Panc1 (cell line): ENCODE measurements around the gene IL19. TPM values are rescaled to one million over a fixed set of nuclear protein-coding genes. Genes with fewer than 3 reads are reported as not detected.

ENCODE experiments used
- ATAC-seq: fragments of 200-7000 bp; cut with Tn5 transposase; 2 replicates; pipeline ENCODE4 v1.9.1; 2020; ENCODE audit warnings: mild to moderate bottlenecking, moderate library complexity
- BruUV-seq: library from RNA; stranded (reverse); fragments of 400-500 nt; replicated peaks from 2 replicates; lab custom pipeline; 2021; lab: Mats Ljungman, UMichigan
- CTCF ChIA-PET: fragments of 300-600 bp; sonication (Branson Sonifier 250); formaldehyde crosslinking; loops from one replicate; lab custom pipeline; 2022; ENCODE audit warnings: antibody characterized with exemption; lab: Charles Lee
- POLR2A ChIA-PET: fragments of 300-600 bp; sonication (Branson Sonifier 250); formaldehyde crosslinking; loops from one replicate; lab custom pipeline; 2022; ENCODE audit warnings: antibody characterized with exemption; lab: Charles Lee
- DNase-seq: peaks from one replicate; pipeline ENCODE4 v3.0.0-alpha.2; 2010; ENCODE audit warnings: low read depth, low spot score
- H3K27ac ChIP-seq: 2 replicates; pipeline ENCODE4 v1.5.1; 2011; ENCODE audit warnings: mild to moderate bottlenecking, low read length, inconsistent platforms
- H3K27me3 ChIP-seq: fragments of 200-500 bp; sonication (Bioruptor generic); 2 replicates; pipeline ENCODE4 v1.6.0; 2014; ENCODE audit warnings: low read length, inconsistent platforms; ENCODE audit not compliant: control insufficient read depth, insufficient read depth
- H3K36me3 ChIP-seq: fragments of 200-500 bp; sonication (Bioruptor generic); 2 replicates; pipeline ENCODE4 v1.5.1; 2014; ENCODE audit warnings: inconsistent platforms, mild to moderate bottlenecking, low read length, moderate library complexity; ENCODE audit not compliant: control insufficient read depth, insufficient read depth
- H3K4me1 ChIP-seq: 2 replicates; pipeline ENCODE4 v1.5.1; 2011; ENCODE audit warnings: inconsistent platforms, mild to moderate bottlenecking, low read length, moderate library complexity; ENCODE audit not compliant: control insufficient read depth, insufficient read depth
- H3K4me3 ChIP-seq, 2 experiments: 2 replicates each; pipeline ENCODE4 v1.5.1; 2011 to 2012; ENCODE audit warnings: low read depth in 2 of 2, low read length in 2 of 2, mild to moderate bottlenecking in 2 of 2, inconsistent platforms in 1 of 2, moderate library complexity in 1 of 2
- H3K9me3 ChIP-seq: fragments of 200-500 bp; sonication (Bioruptor generic); 2 replicates; pipeline ENCODE4 v1.5.1; 2014; ENCODE audit warnings: low read depth, mild to moderate bottlenecking, inconsistent platforms, low read length, moderate library complexity; ENCODE audit not compliant: control insufficient read depth, insufficient read depth
- POLR2AphosphoS5 ChIP-seq: IDR thresholded peaks from 2 replicates; pipeline ENCODE4 v1.6.1; 2012; ENCODE audit warnings: mild to moderate bottlenecking, low read depth, low read length, moderate library complexity
- SIN3A ChIP-seq: IDR thresholded peaks from 2 replicates; pipeline ENCODE4 v1.6.1; 2012; ENCODE audit warnings: low read depth, mild to moderate bottlenecking, low read length, moderate library complexity, borderline replicate concordance; ENCODE audit not compliant: insufficient read depth
- TCF7L2 ChIP-seq: IDR thresholded peaks from 2 replicates; pipeline ENCODE4 v1.6.1; 2011; ENCODE audit warnings: mild to moderate bottlenecking, low read depth, low read length, inconsistent platforms
- in situ Hi-C: cut with HindIII; loops from 2 replicates; pipeline ENCODE4 v1.10.0; 2016; ENCODE audit warnings: low sequenced_read_pairs, low pct_unique_long_range_greater_than_20kb
- intact Hi-C: fragments of 100-400 bp; cut with micrococcal nuclease; formaldehyde crosslinking; loops from one replicate; pipeline ENCODE4 v1.10.0; 2022; ENCODE audit not compliant: unreplicated experiment
- total RNA-seq: library from RNA; stranded (reverse); gene quantifications from one replicate; pipeline ENCODE4 v1.2.1, GENCODE V29; 2021; ENCODE audit not compliant: unreplicated experiment
- TF ChIP-seq, protein P1 (sequence below), 2 experiments: IDR thresholded peaks; 2 replicates each; pipeline ENCODE4 v1.6.1; 2011 to 2012; ENCODE audit warnings: low read depth in 2 of 2, control low read depth in 1 of 2, low read length in 1 of 2, mild to moderate bottlenecking in 1 of 2, moderate library complexity in 1 of 2; ENCODE audit not compliant: insufficient read depth in 1 of 2
- TF ChIP-seq, protein P2 (sequence below): fragments of 450-650 bp; IDR thresholded peaks from 2 replicates; pipeline ENCODE4 v1.5.1; 2017; ENCODE audit warnings: mild to moderate bottlenecking

IL19 gene
- total RNA-seq, 1 experiment from 2014 or later = not detected

DNA sequence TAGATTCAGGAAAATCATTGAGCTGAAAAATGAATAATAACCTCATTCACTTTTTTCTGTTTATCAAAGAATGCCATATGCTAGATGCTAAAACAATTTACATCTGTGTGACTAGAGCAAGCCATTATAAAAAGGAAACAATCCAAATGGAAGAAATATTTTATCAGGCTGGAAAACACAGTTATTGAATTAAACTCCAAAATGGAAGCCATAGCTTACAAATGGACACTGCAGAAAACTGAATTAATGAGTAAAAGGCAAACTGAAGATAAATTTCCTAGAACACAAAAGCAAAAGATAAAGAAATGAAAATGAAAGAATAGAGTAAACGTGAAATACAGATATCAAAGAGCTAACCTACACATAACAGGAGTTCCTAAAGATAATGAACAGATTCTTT lies 34.8 kb downstream of the IL19 start:
- intact Hi-C loops (no loop called here), in situ Hi-C loops (no loop called here)
- no TSS peak for BruUV-seq
- ChIA-PET POLR2A (no interaction called here), CTCF (no interaction called here)
- Histone ChIP-seq H3K27me3 (peaks cover 10% of the 10 kb centered on the region), H3K36me3 (no peaks in the 10 kb centered on the region), H3K27ac (no peak overlapping the region), H3K4me3 (no peak overlapping the region), H3K4me1 (no peaks in the 10 kb centered on the region), H3K9me3 (no peaks in the 10 kb centered on the region)
- DNase-seq (no peak), ATAC-seq (no peak)
- TF ChIP-seq TCF7L2 = no peak
- TF ChIP-seq, protein P1, sequence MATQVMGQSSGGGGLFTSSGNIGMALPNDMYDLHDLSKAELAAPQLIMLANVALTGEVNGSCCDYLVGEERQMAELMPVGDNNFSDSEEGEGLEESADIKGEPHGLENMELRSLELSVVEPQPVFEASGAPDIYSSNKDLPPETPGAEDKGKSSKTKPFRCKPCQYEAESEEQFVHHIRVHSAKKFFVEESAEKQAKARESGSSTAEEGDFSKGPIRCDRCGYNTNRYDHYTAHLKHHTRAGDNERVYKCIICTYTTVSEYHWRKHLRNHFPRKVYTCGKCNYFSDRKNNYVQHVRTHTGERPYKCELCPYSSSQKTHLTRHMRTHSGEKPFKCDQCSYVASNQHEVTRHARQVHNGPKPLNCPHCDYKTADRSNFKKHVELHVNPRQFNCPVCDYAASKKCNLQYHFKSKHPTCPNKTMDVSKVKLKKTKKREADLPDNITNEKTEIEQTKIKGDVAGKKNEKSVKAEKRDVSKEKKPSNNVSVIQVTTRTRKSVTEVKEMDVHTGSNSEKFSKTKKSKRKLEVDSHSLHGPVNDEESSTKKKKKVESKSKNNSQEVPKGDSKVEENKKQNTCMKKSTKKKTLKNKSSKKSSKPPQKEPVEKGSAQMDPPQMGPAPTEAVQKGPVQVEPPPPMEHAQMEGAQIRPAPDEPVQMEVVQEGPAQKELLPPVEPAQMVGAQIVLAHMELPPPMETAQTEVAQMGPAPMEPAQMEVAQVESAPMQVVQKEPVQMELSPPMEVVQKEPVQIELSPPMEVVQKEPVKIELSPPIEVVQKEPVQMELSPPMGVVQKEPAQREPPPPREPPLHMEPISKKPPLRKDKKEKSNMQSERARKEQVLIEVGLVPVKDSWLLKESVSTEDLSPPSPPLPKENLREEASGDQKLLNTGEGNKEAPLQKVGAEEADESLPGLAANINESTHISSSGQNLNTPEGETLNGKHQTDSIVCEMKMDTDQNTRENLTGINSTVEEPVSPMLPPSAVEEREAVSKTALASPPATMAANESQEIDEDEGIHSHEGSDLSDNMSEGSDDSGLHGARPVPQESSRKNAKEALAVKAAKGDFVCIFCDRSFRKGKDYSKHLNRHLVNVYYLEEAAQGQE (IDR thresholded peaks at IDR 0.05; ENCODE audit: insufficient read depth in 1 of 2, low read depth in 2 of 2, low read length in 1 of 2) = no peak
- TF ChIP-seq, protein P2, sequence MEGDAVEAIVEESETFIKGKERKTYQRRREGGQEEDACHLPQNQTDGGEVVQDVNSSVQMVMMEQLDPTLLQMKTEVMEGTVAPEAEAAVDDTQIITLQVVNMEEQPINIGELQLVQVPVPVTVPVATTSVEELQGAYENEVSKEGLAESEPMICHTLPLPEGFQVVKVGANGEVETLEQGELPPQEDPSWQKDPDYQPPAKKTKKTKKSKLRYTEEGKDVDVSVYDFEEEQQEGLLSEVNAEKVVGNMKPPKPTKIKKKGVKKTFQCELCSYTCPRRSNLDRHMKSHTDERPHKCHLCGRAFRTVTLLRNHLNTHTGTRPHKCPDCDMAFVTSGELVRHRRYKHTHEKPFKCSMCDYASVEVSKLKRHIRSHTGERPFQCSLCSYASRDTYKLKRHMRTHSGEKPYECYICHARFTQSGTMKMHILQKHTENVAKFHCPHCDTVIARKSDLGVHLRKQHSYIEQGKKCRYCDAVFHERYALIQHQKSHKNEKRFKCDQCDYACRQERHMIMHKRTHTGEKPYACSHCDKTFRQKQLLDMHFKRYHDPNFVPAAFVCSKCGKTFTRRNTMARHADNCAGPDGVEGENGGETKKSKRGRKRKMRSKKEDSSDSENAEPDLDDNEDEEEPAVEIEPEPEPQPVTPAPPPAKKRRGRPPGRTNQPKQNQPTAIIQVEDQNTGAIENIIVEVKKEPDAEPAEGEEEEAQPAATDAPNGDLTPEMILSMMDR = no peak
- TF ChIP-seq POLR2AphosphoS5 = no peak
- TF ChIP-seq SIN3A = no peak

DNA sequence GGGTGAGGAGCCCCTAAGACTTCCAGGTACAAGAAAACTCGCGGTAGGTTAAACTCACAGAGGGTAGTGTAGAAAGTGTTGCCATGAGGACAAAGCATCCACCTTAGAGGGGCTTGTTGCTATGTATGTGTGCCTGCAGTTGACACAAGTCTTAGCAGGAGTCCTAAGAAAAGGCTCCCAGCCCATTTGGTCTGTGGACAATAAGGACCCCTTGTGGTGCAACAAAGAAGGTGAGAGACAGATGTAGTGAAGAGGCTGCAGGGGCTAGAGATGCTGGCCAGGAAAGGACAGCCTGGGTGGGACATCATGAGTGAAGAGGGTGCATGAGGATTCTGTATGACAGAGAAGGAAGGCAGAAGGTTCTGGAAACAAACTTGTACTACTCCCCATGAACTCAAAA lies 38.0 kb downstream of the IL19 start:
- CTCF ChIA-PET = no interaction called here
- Histone ChIP-seq H3K4me1 (no peaks in the 10 kb centered on the region), H3K4me3 (no peak overlapping the region), H3K27me3 (peaks cover 10% of the 10 kb centered on the region), H3K27ac (no peak overlapping the region), H3K36me3 (no peaks in the 10 kb centered on the region), H3K9me3 (no peaks in the 10 kb centered on the region)
- in situ Hi-C loops (no loop called here), intact Hi-C loops (no loop called here)
- ATAC-seq (no peak), DNase-seq (peak; percentile 15)
- POLR2A ChIA-PET = no interaction called here
- TF ChIP-seq POLR2AphosphoS5 = no peak
- TF ChIP-seq, protein P2 = no peak
- TF ChIP-seq TCF7L2 = no peak
- TF ChIP-seq, protein P1 (IDR thresholded peaks at IDR 0.05; ENCODE audit: insufficient read depth in 1 of 2, low read depth in 2 of 2, low read length in 1 of 2) = no peak
- no peak for TF ChIP-seq SIN3A
- no TSS peak for BruUV-seq
